Duodenal mucosa (tissue), 2 donors: ENCODE results near the gene PNKD.

Experiments
- H3K27ac ChIP-seq: one replicate; pipeline ENCODE4 v1.7.0; 2013; ENCODE audit warnings: low read depth, low read length
- H3K27me3 ChIP-seq, 2 donors: one replicate each; pipeline ENCODE4 v1.7.0; 2013; ENCODE audit warnings: low read length in 2 of 2, control low read depth in 1 of 2; ENCODE audit not compliant: insufficient read depth in 2 of 2, control insufficient read depth in 1 of 2
- H3K36me3 ChIP-seq, 2 donors: one replicate each; pipeline ENCODE4 v1.7.0; 2013; ENCODE audit warnings: low read length in 2 of 2, control low read depth in 1 of 2; ENCODE audit not compliant: insufficient read depth in 2 of 2, control insufficient read depth in 1 of 2
- H3K4me1 ChIP-seq, 2 donors: one replicate each; pipeline ENCODE4 v1.7.0; 2013; ENCODE audit warnings: low read length in 2 of 2, control low read depth in 1 of 2; ENCODE audit not compliant: insufficient read depth in 2 of 2, control insufficient read depth in 1 of 2
- H3K4me3 ChIP-seq, 2 donors: one replicate each; pipeline ENCODE4 v1.7.0; 2013; ENCODE audit warnings: low read length in 2 of 2, low read depth in 1 of 2
- H3K9ac ChIP-seq, 2 donors: one replicate each; pipeline ENCODE4 v1.7.0; 2013; ENCODE audit warnings: low read length in 2 of 2, low read depth in 1 of 2
- H3K9me3 ChIP-seq, 2 donors: one replicate each; pipeline ENCODE4 v1.7.0; 2013; ENCODE audit warnings: low read length in 2 of 2, control low read depth in 1 of 2; ENCODE audit not compliant: control insufficient read depth in 1 of 2

The PNKD gene

DNA sequence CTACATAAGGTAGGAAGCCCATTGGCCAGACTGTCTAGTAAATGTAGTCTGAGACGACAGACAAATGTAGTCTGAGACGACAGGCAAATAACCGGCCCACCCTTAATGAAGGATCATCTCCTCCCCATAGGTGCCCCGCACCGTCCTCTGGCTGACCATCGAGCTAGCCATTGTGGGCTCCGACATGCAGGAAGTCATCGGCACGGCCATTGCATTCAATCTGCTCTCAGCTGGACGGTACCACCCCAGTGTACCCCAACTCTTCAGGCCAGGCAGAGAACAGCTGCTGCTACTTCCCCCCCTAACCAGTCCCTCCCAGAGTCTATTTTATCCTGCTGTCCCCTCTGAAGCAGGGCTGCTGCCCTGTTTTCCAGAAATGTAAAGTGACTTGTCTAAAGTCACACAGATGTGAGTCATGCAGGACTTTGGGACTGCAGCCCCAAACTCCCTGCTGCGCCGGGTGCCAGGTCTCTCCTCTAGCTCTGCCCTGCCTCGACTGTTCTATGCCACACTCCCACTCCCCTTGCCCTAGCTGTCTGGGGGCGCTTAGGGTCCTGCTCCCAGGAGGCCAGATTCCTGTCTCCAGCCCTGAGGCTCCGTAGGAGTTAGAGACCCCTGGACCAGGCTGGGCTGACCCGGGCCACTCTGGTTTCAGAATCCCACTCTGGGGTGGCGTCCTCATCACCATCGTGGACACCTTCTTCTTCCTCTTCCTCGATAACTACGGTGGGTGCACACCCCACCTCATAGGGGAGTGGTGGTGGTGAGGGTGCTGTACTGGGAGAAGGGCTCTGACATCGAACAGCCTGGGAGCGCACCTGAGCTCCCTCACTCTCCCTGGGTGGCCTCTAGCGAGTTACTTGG, 116.4 kb downstream of the PNKD start:
- Histone ChIP-seq H3K36me3 (no peaks in the 10 kb centered on the region), H3K4me1 (no peaks in the 10 kb centered on the region), H3K27ac (peak overlapping the region; percentile 47), H3K4me3 (peak overlapping the region; percentile 70 to 76), H3K27me3 (no peaks in the 10 kb centered on the region), H3K9me3 (no peaks in the 10 kb centered on the region), H3K9ac (peak overlapping the region; percentile 8 to 50)

DNA sequence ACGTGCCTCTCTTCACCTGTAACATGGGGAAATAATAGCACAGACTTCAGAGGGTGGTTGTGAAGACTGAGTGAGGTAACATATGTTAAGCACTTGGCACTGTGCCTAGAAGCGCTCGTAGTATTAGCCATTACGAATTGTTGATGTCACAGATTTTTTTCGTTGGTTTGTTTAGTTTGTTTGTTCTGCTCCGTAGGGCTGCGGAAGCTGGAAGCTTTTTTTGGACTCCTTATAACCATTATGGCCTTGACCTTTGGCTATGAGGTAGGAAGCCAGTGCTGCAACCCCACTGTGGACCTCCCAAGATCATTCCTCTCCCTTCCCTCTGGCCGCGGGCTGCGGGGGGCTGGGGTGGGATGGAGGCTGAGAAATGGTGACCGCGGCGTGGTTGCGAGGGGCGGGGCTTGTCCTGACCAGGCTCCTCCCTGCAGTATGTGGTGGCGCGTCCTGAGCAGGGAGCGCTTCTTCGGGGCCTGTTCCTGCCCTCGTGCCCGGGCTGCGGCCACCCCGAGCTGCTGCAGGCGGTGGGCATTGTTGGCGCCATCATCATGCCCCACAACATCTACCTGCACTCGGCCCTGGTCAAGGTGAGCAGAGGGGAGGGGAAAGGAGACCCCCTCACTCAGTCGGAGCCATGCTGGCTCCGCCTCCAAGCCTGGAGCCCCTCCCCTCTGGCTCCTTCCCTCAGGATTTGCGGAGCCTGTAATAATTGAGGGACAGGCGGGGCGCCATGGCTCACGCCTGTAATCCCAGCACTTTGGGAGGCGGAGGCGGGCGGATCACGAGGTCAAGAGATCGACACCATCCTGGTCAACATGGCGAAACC, 117.3 kb downstream of the PNKD start:
- H3K9ac ChIP-seq = peak overlapping the region; percentile 50 to 54
- peak overlapping the region; percentile 70 to 76 for H3K4me3 ChIP-seq
- H3K36me3 ChIP-seq = no peaks in the 10 kb centered on the region
- H3K27ac ChIP-seq = peak overlapping the region; percentile 66
- no peaks in the 10 kb centered on the region for H3K9me3 ChIP-seq
- H3K4me1 ChIP-seq = no peaks in the 10 kb centered on the region
- H3K27me3 ChIP-seq = no peaks in the 10 kb centered on the region

DNA sequence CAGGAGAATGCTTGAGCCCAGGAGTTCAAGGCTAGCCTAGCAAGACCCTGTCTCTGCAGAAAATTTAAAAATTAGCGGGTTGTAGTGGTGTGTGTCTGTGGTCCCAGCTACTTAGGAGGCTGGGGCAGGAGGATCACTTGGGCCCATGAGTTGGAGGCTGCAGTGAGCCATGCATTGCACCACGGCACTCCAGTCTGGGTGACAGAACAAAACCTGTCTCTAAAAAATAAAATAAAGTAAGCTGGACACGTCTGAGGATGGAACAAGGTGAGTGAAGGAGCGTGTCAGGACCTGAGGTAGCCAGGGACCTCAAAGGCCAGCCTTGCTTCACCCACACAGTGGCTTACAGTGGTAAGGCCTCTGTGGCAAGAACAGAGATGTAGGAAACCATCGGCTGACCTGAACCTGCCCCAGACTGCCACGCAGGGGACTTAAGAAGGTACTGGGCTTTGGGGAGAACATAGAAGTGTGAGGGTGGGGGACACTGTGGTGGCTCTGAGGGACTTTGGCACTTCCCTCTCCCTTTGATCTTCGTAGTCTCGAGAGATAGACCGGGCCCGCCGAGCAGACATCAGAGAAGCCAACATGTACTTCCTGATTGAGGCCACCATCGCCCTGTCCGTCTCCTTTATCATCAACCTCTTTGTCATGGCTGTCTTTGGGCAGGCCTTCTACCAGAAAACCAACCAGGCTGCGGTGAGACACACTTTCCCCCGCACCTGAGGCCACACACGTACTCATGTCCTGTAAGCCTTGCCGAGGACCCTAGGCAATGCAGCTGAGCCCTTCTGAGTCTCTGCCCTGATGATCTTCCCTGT, 119.2 kb downstream of the PNKD start:
- Histone ChIP-seq H3K27me3 (no peaks in the 10 kb centered on the region), H3K4me3 (no peak overlapping the region), H3K27ac (no peak overlapping the region), H3K9me3 (no peaks in the 10 kb centered on the region), H3K9ac (no peak overlapping the region), H3K4me1 (peaks cover 0 to 3% of the 10 kb centered on the region in 2 donors), H3K36me3 (no peaks in the 10 kb centered on the region)

DNA sequence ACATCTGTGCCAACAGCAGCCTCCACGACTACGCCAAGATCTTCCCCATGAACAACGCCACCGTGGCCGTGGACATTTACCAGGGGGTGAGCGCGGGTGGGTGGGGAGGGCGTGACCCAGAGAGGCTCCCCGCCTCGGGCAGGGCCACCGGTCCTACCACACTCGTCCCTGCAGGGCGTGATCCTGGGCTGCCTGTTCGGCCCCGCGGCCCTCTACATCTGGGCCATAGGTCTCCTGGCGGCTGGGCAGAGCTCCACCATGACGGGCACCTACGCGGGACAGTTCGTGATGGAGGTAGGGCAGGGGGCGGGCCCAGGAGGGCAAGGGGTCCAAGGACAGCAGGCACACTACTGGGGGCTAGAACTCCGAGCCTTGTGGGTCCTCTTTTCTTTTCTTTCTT, 120.9 kb downstream of the PNKD start:
- Histone ChIP-seq H3K27ac (no peak overlapping the region), H3K4me1 (peaks cover 5 to 9% of the 10 kb centered on the region in 2 donors)

GRCh38 chr2:218392459-218392858, 122.1 kb downstream of the PNKD start:
- H3K27ac ChIP-seq = no peak overlapping the region
- no peak overlapping the region for H3K4me3 ChIP-seq
- H3K27me3 ChIP-seq = no peaks in the 10 kb centered on the region
- no peaks in the 10 kb centered on the region for H3K9me3 ChIP-seq
- peaks cover 15 to 19% of the 10 kb centered on the region in 2 donors for H3K4me1 ChIP-seq
- no peak overlapping the region for H3K9ac ChIP-seq
- no peaks in the 10 kb centered on the region for H3K36me3 ChIP-seq

More for the DNA sequence above, 120.9 kb downstream of the PNKD start:
- Histone ChIP-seq H3K36me3 (no peaks in the 10 kb centered on the region), H3K9ac (no peak overlapping the region), H3K27me3 (no peaks in the 10 kb centered on the region), H3K9me3 (no peaks in the 10 kb centered on the region), H3K4me3 (no peak overlapping the region)

DNA sequence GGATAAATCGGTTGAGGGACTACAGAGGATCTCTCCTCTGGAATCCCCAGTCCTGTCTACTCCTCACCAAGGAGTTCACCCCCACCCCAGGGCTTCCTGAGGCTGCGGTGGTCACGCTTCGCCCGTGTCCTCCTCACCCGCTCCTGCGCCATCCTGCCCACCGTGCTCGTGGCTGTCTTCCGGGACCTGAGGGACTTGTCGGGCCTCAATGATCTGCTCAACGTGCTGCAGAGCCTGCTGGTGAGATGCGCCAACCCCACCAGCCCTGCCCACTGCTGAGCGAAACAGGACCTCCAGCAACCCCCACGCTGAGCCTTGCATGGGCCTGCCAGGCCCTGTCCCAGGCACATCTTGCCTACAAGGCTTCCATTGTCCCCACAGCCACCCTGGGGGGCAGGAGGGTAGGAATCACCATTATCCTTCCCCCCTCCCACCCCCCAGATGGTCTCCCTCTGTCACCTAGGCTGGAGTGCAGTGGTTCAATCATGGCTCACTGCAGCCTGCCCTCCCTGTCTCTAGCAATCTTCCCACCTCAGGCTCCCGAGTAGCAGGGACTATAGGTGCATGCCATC, 122.7 kb downstream of the PNKD start:
- no peaks in the 10 kb centered on the region for H3K9me3 ChIP-seq
- H3K4me1 ChIP-seq = peaks cover 20 to 24% of the 10 kb centered on the region in 2 donors
- H3K9ac ChIP-seq = no peak overlapping the region
- H3K27ac ChIP-seq = no peak overlapping the region
- H3K4me3 ChIP-seq = no peak overlapping the region
- H3K27me3 ChIP-seq = no peaks in the 10 kb centered on the region
- H3K36me3 ChIP-seq = no peaks in the 10 kb centered on the region

- Histone ChIP-seq H3K4me1 (peaks cover 22 to 29% of the 10 kb centered on the region in 2 donors), H3K36me3 (no peaks in the 10 kb centered on the region), H3K9ac (no peak overlapping the region), H3K27me3 (no peaks in the 10 kb centered on the region), H3K9me3 (no peaks in the 10 kb centered on the region), H3K27ac (no peak overlapping the region), H3K4me3 (no peak overlapping the region)
Measured at GRCh38 chr2:218393750-218394290, 123.5 kb downstream of the PNKD start.

DNA sequence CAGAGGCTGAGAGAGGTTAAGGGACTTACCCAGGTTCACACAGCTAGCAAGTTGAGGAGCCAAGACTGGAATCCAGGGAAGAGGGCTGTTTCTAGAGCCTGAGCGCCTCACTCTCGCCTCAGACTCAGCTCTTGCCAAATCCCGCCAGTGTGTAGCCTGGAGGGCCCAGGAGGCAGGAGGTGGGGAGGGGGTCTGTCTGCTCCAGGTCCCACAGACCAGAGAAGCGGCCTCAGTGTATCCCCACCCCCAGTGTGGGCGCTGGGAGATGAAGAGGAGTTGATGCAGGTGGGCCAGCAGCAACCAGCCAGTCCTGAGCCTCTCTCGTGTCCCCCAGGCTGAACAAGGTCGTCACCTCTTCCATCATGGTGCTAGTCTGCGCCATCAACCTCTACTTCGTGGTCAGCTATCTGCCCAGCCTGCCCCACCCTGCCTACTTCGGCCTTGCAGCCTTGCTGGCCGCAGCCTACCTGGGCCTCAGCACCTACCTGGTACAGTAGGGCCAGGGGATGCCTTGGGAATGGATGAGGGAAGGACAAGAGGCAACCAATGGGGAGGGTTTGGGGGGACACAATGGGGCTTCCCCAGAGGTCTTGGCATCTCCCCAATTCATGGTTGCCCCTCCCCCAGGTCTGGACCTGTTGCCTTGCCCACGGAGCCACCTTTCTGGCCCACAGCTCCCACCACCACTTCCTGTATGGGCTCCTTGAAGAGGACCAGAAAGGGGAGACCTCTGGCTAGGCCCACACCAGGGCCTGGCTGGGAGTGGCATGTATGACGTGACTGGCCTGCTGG, 124.2 kb downstream of the PNKD start:
- Histone ChIP-seq H3K27ac (no peak overlapping the region), H3K36me3 (no peaks in the 10 kb centered on the region), H3K9ac (no peak overlapping the region), H3K4me1 (peaks cover 22 to 32% of the 10 kb centered on the region in 2 donors), H3K4me3 (no peak overlapping the region), H3K27me3 (no peaks in the 10 kb centered on the region), H3K9me3 (no peaks in the 10 kb centered on the region)

- no peak overlapping the region for H3K9ac ChIP-seq
- no peaks in the 10 kb centered on the region for H3K36me3 ChIP-seq
- no peak overlapping the region for H3K27ac ChIP-seq
- H3K9me3 ChIP-seq = no peaks in the 10 kb centered on the region
- H3K27me3 ChIP-seq = no peaks in the 10 kb centered on the region
- H3K4me1 ChIP-seq = peaks cover 22 to 32% of the 10 kb centered on the region in 2 donors
- no peak overlapping the region for H3K4me3 ChIP-seq
Measured at GRCh38 chr2:218395090-218395444, 124.7 kb downstream of the PNKD start.
